HepG2 (cell line): ENCODE data around the gene SGPP2. TPM values are rescaled to one million over a fixed set of nuclear protein-coding genes. Genes with fewer than 3 reads are reported as not detected.

Source experiments
- ASH2L ChIP-seq: fragments of 300-600, 200-600 bp; sonication (generic); IDR thresholded peaks from 2 replicates; pipeline ENCODE4 v1.7.0; 2017; ENCODE audit warnings: low read depth, mild to moderate bottlenecking, moderate library complexity, mixed read lengths, low read length; ENCODE audit not compliant: insufficient read length
- ESRRA ChIP-seq: sonication (generic); formaldehyde crosslinking; IDR thresholded peaks from 2 replicates; pipeline ENCODE4 v1.5.1; 2020; ENCODE audit warnings: mild to moderate bottlenecking, low read depth, missing genetic modification reagents
- FOXJ3 ChIP-seq: sonication (generic); formaldehyde crosslinking; IDR thresholded peaks from 2 replicates; pipeline ENCODE4 v1.4.0; 2020; ENCODE audit warnings: missing genetic modification reagents, mild to moderate bottlenecking, borderline replicate concordance
- IKZF1 ChIP-seq: fragments of 450-650 bp; IDR thresholded peaks from 2 replicates; pipeline ENCODE4 v1.7.1; 2016
- KLF11 ChIP-seq: IDR thresholded peaks from 2 replicates; pipeline ENCODE4 v1.6.1; 2016; ENCODE audit warnings: missing compliant biosample characterization
- MAFF ChIP-seq: IDR thresholded peaks from 2 replicates; pipeline ENCODE4 v1.6.1; 2011; ENCODE audit warnings: low read depth, low read length, improper control_type of control experiment
- MXI1 ChIP-seq: IDR thresholded peaks from 3 replicates; pipeline ENCODE4 v1.6.1; 2012; ENCODE audit warnings: low read depth, low read length, inconsistent platforms, borderline replicate concordance
- NFATC3 ChIP-seq: sonication (generic); formaldehyde crosslinking; IDR thresholded peaks from 2 replicates; pipeline ENCODE4 v1.5.1; 2020; ENCODE audit warnings: mild to moderate bottlenecking, missing genetic modification reagents
- NFRKB ChIP-seq: fragments of 450-650 bp; IDR thresholded peaks from 2 replicates; pipeline ENCODE4 v1.6.1; 2017
- NR3C1 ChIP-seq: sonication (generic); formaldehyde crosslinking; IDR thresholded peaks from 2 replicates; pipeline ENCODE4 v1.4.0; 2020; ENCODE audit warnings: missing genetic modification reagents
- PRPF4 ChIP-seq: fragments of 200-400 bp; formaldehyde crosslinking; IDR thresholded peaks from 2 replicates; pipeline ENCODE4 v1.6.1; 2016; ENCODE audit warnings: low read length, low read depth; ENCODE audit not compliant: poor library complexity, severe bottlenecking
- RFX1 ChIP-seq: fragments of 450-650 bp; IDR thresholded peaks from 2 replicates; pipeline ENCODE4 v1.6.1; 2017
- SETDB1 ChIP-seq: sonication (generic); formaldehyde crosslinking; IDR thresholded peaks from 2 replicates; pipeline ENCODE4 v1.5.1; 2020; ENCODE audit warnings: missing genetic modification reagents, mild to moderate bottlenecking, borderline replicate concordance
- SNAPC2 ChIP-seq: sonication (generic); formaldehyde crosslinking; IDR thresholded peaks from 2 replicates; pipeline ENCODE4 v1.8.1; 2022; ENCODE audit warnings: mild to moderate bottlenecking, missing genetic modification reagents
- SOX13 ChIP-seq, 3 experiments: fragments of 450-650 bp in 1 of 3; sonication (generic) in 1 of 3; formaldehyde crosslinking in 1 of 3; IDR thresholded peaks in 2 of 3; conservative IDR thresholded peaks in 1 of 3; 2 replicates each; pipeline versions ENCODE4 v1.5.0 to v1.6.1; 2016 to 2020; ENCODE audit warnings: antibody characterized with exemption in 1 of 3, mild to moderate bottlenecking in 1 of 3, missing compliant biosample characterization in 1 of 3, missing genetic modification reagents in 1 of 3, moderate library complexity in 1 of 3
- TBL1XR1 ChIP-seq: fragments of 150-350 bp; IDR thresholded peaks from 2 replicates; pipeline ENCODE4 v1.6.1; 2014; ENCODE audit warnings: borderline replicate concordance, low read length; ENCODE audit not compliant: partially characterized antibody
- THYN1 ChIP-seq: sonication (generic); formaldehyde crosslinking; IDR thresholded peaks from 2 replicates; pipeline ENCODE4 v1.8.1; 2023; ENCODE audit warnings: low read depth, mild to moderate bottlenecking, moderate library complexity, missing genetic modification reagents, borderline replicate concordance
- ZBTB20 ChIP-seq: sonication (generic); formaldehyde crosslinking; IDR thresholded peaks from 2 replicates; pipeline ENCODE4 v1.8.1; 2023; ENCODE audit warnings: missing genetic modification reagents, low read depth, mild to moderate bottlenecking, borderline replicate concordance
- ZNF17 ChIP-seq: sonication (generic); formaldehyde crosslinking; IDR thresholded peaks from 2 replicates; pipeline ENCODE4 v1.5.0; 2020; ENCODE audit warnings: mild to moderate bottlenecking, missing genetic modification reagents
- ZNF251 ChIP-seq: sonication (generic); formaldehyde crosslinking; IDR thresholded peaks from 2 replicates; pipeline ENCODE4 v1.9.0; 2021; ENCODE audit warnings: mild to moderate bottlenecking, missing genetic modification reagents
- ZNF772 ChIP-seq: sonication (generic); formaldehyde crosslinking; IDR thresholded peaks from 2 replicates; pipeline ENCODE4 v1.5.0; 2020; ENCODE audit warnings: mild to moderate bottlenecking, missing genetic modification reagents
- polyA plus RNA-seq, 8 experiments: library from polyadenylated mRNA; depleted of rRNA in 3 of 8; stranded (reverse) in 7 of 8; unstranded in 1 of 8; fragments of >200 nt; fragmentation: Illumina TruSeq in 4 of 8; extraction: Trizol in 4 of 8; gene quantifications; 2 replicates each; pipeline versions ENCODE4 v1.2.1 to v1.2.3, GENCODE V29; 2011 to 2016; ENCODE audit warnings: low read depth in 4 of 8, missing spikeins in 1 of 8, mixed read lengths in 1 of 8; ENCODE audit not compliant: insufficient read depth in 1 of 8
- total RNA-seq, 5 experiments: library from RNA; depleted of rRNA; stranded (reverse); fragments of >200 nt; fragmentation: Illumina TruSeq; extraction: Trizol; gene quantifications; 2 replicates each; pipeline ENCODE4 v1.2.3, GENCODE V29; 2016; ENCODE audit warnings: low read depth in 1 of 5
- TF ChIP-seq, protein P1 (sequence below): IDR thresholded peaks from 2 replicates; pipeline ENCODE4 v1.4.0; 2020; ENCODE audit warnings: mild to moderate bottlenecking, missing genetic modification reagents
- TF ChIP-seq, protein P2 (sequence below): sonication (generic); formaldehyde crosslinking; IDR thresholded peaks from 2 replicates; pipeline ENCODE4 v1.8.1; 2022; ENCODE audit warnings: low read depth, mild to moderate bottlenecking, missing genetic modification reagents
- TF ChIP-seq, protein P3 (sequence below): sonication (generic); formaldehyde crosslinking; IDR thresholded peaks from 2 replicates; pipeline ENCODE4 v1.9.0; 2021; ENCODE audit warnings: missing genetic modification reagents, mild to moderate bottlenecking, borderline replicate concordance

Gene SGPP2
- total and polyA plus RNA-seq, 2 of the 13 experiments (the other 11 are each of a cell fraction or from before 2014, with no cell fraction given), result not detected

DNA sequence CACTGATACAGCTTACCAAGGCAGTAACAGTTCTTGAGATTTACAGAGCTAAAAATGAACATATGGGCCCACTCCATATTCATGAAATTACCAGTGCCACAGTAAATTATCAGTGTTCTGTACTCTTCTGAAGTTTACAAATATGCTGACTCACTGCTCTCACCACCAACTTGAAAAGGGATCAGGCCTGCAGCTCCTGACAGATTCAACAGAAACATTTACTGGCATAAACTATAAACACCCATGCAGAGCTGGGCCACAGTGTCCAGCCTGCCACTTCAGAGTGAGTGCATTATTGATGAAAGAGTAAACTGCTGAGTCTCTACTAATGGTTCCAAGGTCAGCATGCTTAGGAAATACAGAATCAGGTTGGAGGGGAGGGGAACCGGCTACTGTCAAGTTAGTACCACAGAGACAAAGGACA, 148.4 kb downstream of the SGPP2 start (continued):
- TF ChIP-seq, protein P1, sequence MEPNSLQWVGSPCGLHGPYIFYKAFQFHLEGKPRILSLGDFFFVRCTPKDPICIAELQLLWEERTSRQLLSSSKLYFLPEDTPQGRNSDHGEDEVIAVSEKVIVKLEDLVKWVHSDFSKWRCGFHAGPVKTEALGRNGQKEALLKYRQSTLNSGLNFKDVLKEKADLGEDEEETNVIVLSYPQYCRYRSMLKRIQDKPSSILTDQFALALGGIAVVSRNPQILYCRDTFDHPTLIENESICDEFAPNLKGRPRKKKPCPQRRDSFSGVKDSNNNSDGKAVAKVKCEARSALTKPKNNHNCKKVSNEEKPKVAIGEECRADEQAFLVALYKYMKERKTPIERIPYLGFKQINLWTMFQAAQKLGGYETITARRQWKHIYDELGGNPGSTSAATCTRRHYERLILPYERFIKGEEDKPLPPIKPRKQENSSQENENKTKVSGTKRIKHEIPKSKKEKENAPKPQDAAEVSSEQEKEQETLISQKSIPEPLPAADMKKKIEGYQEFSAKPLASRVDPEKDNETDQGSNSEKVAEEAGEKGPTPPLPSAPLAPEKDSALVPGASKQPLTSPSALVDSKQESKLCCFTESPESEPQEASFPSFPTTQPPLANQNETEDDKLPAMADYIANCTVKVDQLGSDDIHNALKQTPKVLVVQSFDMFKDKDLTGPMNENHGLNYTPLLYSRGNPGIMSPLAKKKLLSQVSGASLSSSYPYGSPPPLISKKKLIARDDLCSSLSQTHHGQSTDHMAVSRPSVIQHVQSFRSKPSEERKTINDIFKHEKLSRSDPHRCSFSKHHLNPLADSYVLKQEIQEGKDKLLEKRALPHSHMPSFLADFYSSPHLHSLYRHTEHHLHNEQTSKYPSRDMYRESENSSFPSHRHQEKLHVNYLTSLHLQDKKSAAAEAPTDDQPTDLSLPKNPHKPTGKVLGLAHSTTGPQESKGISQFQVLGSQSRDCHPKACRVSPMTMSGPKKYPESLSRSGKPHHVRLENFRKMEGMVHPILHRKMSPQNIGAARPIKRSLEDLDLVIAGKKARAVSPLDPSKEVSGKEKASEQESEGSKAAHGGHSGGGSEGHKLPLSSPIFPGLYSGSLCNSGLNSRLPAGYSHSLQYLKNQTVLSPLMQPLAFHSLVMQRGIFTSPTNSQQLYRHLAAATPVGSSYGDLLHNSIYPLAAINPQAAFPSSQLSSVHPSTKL (CRISPR knock-in tag), result peak; percentile 89
- TF ChIP-seq IKZF1 (no peak), ZBTB20 (CRISPR knock-in tag) (no peak), SOX13 (IDR thresholded peaks at IDR 0.05) (no peak), SOX13 (CRISPR knock-in tag; conservative IDR thresholded peaks at IDR 0.05 in 1 of 2, IDR thresholded peaks at IDR 0.05 in 1 of 2) (peak in 1 of 2 experiments; percentile 77; a peak in 2 of 4 replicates), ZNF17 (CRISPR knock-in tag) (no peak), ASH2L (peak; percentile 53), PRPF4 (no peak), KLF11 (CRISPR knock-in tag) (no peak), RFX1 (no peak), SNAPC2 (CRISPR knock-in tag) (no peak), TBL1XR1 (no peak), NFATC3 (CRISPR knock-in tag) (no peak), THYN1 (no peak), NFRKB (no peak), NR3C1 (CRISPR knock-in tag) (no peak), MAFF (peak; percentile 91), SETDB1 (CRISPR knock-in tag) (no peak), ZNF772 (0 out of 2 replicates have a peak, but pooled peaks have one; percentile 35), ZNF251 (CRISPR knock-in tag) (no peak), FOXJ3 (CRISPR knock-in tag) (peak; percentile 46; the same call in 1 of the 2 replicates), MXI1 (peak; percentile 50; the same call in 1 of the 3 replicates), ESRRA (0 out of 2 replicates have a peak, but pooled peaks have one; percentile 21)
- TF ChIP-seq, protein P2, sequence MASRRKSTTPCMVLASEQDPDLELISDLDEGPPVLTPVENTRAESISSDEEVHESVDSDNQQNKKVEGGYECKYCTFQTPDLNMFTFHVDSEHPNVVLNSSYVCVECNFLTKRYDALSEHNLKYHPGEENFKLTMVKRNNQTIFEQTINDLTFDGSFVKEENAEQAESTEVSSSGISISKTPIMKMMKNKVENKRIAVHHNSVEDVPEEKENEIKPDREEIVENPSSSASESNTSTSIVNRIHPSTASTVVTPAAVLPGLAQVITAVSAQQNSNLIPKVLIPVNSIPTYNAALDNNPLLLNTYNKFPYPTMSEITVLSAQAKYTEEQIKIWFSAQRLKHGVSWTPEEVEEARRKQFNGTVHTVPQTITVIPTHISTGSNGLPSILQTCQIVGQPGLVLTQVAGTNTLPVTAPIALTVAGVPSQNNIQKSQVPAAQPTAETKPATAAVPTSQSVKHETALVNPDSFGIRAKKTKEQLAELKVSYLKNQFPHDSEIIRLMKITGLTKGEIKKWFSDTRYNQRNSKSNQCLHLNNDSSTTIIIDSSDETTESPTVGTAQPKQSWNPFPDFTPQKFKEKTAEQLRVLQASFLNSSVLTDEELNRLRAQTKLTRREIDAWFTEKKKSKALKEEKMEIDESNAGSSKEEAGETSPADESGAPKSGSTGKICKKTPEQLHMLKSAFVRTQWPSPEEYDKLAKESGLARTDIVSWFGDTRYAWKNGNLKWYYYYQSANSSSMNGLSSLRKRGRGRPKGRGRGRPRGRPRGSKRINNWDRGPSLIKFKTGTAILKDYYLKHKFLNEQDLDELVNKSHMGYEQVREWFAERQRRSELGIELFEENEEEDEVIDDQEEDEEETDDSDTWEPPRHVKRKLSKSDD, result no peak
- TF ChIP-seq, protein P3, sequence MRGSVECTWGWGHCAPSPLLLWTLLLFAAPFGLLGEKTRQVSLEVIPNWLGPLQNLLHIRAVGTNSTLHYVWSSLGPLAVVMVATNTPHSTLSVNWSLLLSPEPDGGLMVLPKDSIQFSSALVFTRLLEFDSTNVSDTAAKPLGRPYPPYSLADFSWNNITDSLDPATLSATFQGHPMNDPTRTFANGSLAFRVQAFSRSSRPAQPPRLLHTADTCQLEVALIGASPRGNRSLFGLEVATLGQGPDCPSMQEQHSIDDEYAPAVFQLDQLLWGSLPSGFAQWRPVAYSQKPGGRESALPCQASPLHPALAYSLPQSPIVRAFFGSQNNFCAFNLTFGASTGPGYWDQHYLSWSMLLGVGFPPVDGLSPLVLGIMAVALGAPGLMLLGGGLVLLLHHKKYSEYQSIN, result no peak
